A673 (cell line): ENCODE measurements around the gene WDSUB1.

Source experiments
- EZH2 ChIP-seq: fragments of 200-600 bp; sonication (generic); IDR thresholded peaks from 2 replicates; pipeline ENCODE4 v1.6.1; 2017; ENCODE audit warnings: borderline replicate concordance, low read depth, mild to moderate bottlenecking, mixed read lengths, antibody characterized with exemption, low read length; ENCODE audit not compliant: poor library complexity, severe bottlenecking
- TF ChIP-seq, protein P1 (sequence below): fragments of 300-800, 200-600 bp; sonication (generic); conservative IDR thresholded peaks from 2 replicates; pipeline ENCODE4 v1.5.1; 2017; ENCODE audit warnings: low read depth, mild to moderate bottlenecking, antibody characterized with exemption, low read length, moderate library complexity, mixed read lengths

DNA sequence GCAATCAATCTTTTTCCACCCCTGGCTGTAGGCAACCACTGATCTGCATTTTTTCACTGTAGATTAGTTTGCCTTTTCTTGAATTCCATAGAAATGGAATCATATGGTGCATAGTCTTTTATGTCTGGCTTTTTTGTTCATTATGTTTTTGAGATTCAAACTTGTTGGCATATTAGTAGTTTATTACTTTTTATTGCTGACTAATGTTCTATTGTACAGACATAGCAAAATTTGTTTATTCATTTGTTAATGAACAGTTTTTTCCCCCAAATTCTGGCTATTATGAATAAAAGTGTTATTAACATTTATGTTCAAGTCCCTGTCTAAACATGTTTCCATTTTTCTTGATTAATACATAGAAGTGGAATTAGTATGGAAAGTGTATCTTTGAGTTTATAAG, 21.4 kb upstream of the WDSUB1 start:
- TF ChIP-seq, protein P1, sequence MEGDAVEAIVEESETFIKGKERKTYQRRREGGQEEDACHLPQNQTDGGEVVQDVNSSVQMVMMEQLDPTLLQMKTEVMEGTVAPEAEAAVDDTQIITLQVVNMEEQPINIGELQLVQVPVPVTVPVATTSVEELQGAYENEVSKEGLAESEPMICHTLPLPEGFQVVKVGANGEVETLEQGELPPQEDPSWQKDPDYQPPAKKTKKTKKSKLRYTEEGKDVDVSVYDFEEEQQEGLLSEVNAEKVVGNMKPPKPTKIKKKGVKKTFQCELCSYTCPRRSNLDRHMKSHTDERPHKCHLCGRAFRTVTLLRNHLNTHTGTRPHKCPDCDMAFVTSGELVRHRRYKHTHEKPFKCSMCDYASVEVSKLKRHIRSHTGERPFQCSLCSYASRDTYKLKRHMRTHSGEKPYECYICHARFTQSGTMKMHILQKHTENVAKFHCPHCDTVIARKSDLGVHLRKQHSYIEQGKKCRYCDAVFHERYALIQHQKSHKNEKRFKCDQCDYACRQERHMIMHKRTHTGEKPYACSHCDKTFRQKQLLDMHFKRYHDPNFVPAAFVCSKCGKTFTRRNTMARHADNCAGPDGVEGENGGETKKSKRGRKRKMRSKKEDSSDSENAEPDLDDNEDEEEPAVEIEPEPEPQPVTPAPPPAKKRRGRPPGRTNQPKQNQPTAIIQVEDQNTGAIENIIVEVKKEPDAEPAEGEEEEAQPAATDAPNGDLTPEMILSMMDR = no peak
- TF ChIP-seq EZH2 = no peak
